NCI-H1105 (cell line): ENCODE measurements around the gene ZNF680.
"Not testable (repeated sequence)": the region's sequence is repeated elsewhere in the genome, so short reads cannot be mapped to it uniquely, and the experiment has no call there.

Source experiments
- DNase-seq: peaks from one replicate; lab custom pipeline; 2025; lab: John Stamatoyannopoulos, UW

Gene ZNF680

GRCh38 chr7:64557601-64558322 is 5.1 kb downstream of the ZNF680 start:
- DNase-seq, result no peak

- DNase-seq, result no peak
Measured at GRCh38 chr7:64555046-64555445, 7.8 kb downstream of the ZNF680 start.

GRCh38 chr7:64554188-64554587 is 8.7 kb downstream of the ZNF680 start:
- not testable (repeated sequence) for DNase-seq

- no peak for DNase-seq
Measured at GRCh38 chr7:64551375-64552142, 11.3 kb downstream of the ZNF680 start.

GRCh38 chr7:64544010-64544409 is 18.9 kb downstream of the ZNF680 start:
- no peak for DNase-seq

GRCh38 chr7:64541438-64542359 is 21.2 kb downstream of the ZNF680 start:
- no peak for DNase-seq

- no peak for DNase-seq
Measured at GRCh38 chr7:64533756-64534155, 29.1 kb downstream of the ZNF680 start.

GRCh38 chr7:64528770-64529169 is 34.1 kb downstream of the ZNF680 start:
- no peak for DNase-seq

- no peak for DNase-seq
Measured at GRCh38 chr7:64521409-64521984, 41.4 kb downstream of the ZNF680 start.

GRCh38 chr7:64516451-64516850 is 46.4 kb downstream of the ZNF680 start:
- no peak for DNase-seq

- no peak for DNase-seq
Measured at GRCh38 chr7:64515781-64516180, 47.1 kb downstream of the ZNF680 start.

GRCh38 chr7:64515330-64515729 is 47.5 kb downstream of the ZNF680 start:
- no peak for DNase-seq

GRCh38 chr7:64509583-64509982 is 53.3 kb downstream of the ZNF680 start:
- DNase-seq, result no peak

- no peak for DNase-seq
Measured at GRCh38 chr7:64504581-64505120, 58.2 kb downstream of the ZNF680 start.

- no peak for DNase-seq
Measured at GRCh38 chr7:64498270-64498669, 64.6 kb downstream of the ZNF680 start.

GRCh38 chr7:64494912-64495461 is 67.9 kb downstream of the ZNF680 start:
- no peak for DNase-seq

GRCh38 chr7:64485623-64486022 is 77.2 kb downstream of the ZNF680 start:
- no peak for DNase-seq
